Measurements from ENCODE around the gene CYP24A1. TPM values are rescaled to one million over a fixed set of nuclear protein-coding genes. Genes with fewer than 3 reads are reported as not detected.
A peak's percentile ranks its signal among the peaks of the same experiment; 100 is the strongest.

Gene CYP24A1
- total and polyA plus RNA-seq, 4 experiments from 2014 or later: 0.59 to 3.7 (median 2.0) TPM

DNA sequence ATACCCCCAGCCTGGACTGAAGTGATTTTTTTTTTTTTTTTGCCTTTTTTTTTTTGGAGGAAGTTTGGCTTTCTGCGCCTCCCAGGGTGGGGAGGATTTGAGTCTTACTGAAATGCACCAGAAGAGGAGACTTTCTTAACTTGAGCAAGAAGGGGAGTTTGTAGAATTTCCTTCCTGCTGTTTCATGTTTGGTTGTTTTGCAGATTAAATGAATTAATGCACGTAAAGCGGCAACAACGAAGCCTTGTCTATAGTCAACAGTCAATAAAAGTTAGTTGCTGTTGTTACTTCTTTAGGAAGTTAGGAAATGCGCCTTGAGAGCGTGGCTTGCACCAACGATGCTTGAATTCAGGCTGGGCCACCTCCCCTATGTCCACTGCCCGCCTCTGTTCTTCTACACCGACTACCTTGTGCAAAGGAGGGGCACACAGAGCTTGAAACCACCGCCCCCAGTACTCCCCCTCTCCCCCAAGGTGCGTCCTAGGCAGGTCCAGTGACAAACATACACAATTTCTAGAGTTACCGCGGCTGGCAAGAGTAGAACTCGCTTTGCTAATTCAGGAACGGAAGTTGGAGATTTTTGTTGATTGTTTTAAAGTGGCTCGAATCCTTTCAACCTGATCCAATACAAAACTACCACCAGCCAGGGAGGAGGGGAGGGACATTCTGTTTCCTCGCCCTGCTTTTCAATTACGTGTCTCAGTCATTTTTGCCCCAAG is 830 bp upstream of the CYP24A1 start:
- no peak for DNase-seq
- no peaks in the 10 kb centered on the region for H3K9me3 ChIP-seq (ENCODE audit: control insufficient read depth in 1 of 2, low read length in 2 of 2)
- H3K27ac ChIP-seq (ENCODE audit: low read depth, low read length): no peak overlapping the region
- H3K4me1 Mint-ChIP-seq: peaks cover 6 to 24% (median 20%) of the 10 kb centered on the region in 4 donors
- ChIA-PET CTCF (ENCODE audit: partially characterized antibody) (no interaction called here), POLR2A (ENCODE audit: partially characterized antibody) (no interaction called here)
- H3K4me3 Mint-ChIP-seq: peak overlapping the region; percentile 47 to 83 (median 61)
- intact Hi-C loops (cut with micrococcal nuclease): no loop called here
- no peak overlapping the region for H3K4me3 ChIP-seq (ENCODE audit: low read length in 2 of 2)
- peaks cover 49 to 58% of the 10 kb centered on the region in 2 donors for H3K27me3 Mint-ChIP-seq
- H3K36me3 Mint-ChIP-seq: no peaks in the 10 kb centered on the region
- H3K9me3 Mint-ChIP-seq: no peaks in the 10 kb centered on the region
- H3K27me3 ChIP-seq (ENCODE audit: insufficient read depth, low read length): peaks cover 37% of the 10 kb centered on the region
- no peaks in the 10 kb centered on the region for H3K36me3 ChIP-seq (ENCODE audit: insufficient read depth, low read length)
- H3K4me1 ChIP-seq (ENCODE audit: insufficient read depth, low read length): peaks cover 19% of the 10 kb centered on the region
- peak overlapping the region in 2 of 7 donors; percentile 35 to 42 for H3K27ac Mint-ChIP-seq

DNA sequence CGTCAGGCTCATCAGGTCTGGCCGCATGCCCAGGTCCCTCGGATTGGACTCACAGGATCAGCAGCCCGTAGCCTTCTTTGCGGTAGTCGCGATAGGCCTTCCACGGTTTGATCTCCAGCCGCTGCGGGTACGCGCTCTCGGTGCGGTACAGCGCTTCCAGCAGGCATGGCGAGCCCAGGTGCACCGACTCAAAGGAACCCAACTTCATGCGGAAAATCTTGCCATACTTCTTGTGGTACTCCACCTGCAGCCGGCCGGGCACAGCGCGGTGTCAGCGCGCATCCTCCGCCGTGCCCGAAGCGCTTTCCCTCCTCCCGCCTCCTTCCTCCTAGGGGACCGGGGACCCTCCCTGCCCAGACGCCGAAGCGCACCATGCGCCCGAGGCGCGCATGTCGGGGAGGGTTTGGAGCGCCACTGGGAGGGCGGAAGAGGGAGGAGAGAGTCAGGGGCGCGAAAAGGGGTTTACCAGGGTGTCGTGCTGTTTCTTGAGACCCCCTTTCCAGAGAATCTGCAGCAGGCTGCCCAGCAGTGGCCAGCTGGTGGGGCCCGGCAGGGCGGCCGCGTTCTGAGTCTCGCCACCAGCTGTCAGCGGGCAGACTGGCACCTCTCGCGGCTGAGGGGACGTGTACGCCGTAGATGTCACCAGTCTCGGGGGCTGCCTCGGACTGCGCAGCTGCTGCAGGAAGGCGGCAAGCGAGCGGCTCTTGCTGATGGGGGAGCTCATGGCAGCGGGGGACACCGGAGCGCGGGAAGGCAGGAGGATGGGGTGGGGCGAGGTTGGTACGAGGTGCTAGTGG is 732 bp downstream of the CYP24A1 start:
- peaks cover 6 to 24% (median 20%) of the 10 kb centered on the region in 4 donors for H3K4me1 Mint-ChIP-seq
- Histone ChIP-seq H3K27ac (ENCODE audit: low read depth, low read length) (no peak overlapping the region), H3K27me3 (ENCODE audit: insufficient read depth, low read length) (peaks cover 41% of the 10 kb centered on the region), H3K9me3 (ENCODE audit: control insufficient read depth in 1 of 2, low read length in 2 of 2) (no peaks in the 10 kb centered on the region), H3K36me3 (ENCODE audit: insufficient read depth, low read length) (no peaks in the 10 kb centered on the region), H3K4me3 (ENCODE audit: low read length in 2 of 2) (no peak overlapping the region), H3K4me1 (ENCODE audit: insufficient read depth, low read length) (peaks cover 19% of the 10 kb centered on the region)
- H3K36me3 Mint-ChIP-seq: no peaks in the 10 kb centered on the region
- H3K9me3 Mint-ChIP-seq: peaks cover 0 to 8% (median 0%) of the 10 kb centered on the region in 8 donors
- no peak overlapping the region for H3K27ac Mint-ChIP-seq
- peaks cover 57 to 63% of the 10 kb centered on the region in 2 donors for H3K27me3 Mint-ChIP-seq
- no peak for DNase-seq
- H3K4me3 Mint-ChIP-seq: peak overlapping the region; percentile 40 to 83 (median 68)
- ChIA-PET POLR2A (ENCODE audit: partially characterized antibody) (no interaction called here), CTCF (ENCODE audit: partially characterized antibody) (no interaction called here)
- intact Hi-C loops (cut with micrococcal nuclease): no loop called here

DNA sequence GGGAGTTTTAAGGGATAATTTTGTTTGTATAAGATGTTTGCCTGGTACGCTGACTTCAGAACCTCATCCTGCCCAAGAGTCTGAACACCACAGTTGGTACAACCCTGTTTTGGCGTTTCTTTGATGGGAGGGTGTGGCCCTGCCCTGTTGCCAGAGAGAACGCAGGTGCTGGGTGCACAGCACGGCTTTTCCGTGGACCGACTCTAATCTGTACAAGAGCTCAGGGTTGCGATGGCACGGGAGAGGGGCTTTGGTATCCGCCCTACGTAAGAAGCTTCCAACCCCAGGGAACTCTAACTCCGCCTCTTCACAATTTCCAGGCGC is 1.3 kb downstream of the CYP24A1 start:
- H3K4me3 Mint-ChIP-seq: peak overlapping the region; percentile 40 to 83 (median 62)
- H3K9me3 Mint-ChIP-seq: peaks cover 0 to 8% (median 0%) of the 10 kb centered on the region in 8 donors
- intact Hi-C loops (cut with micrococcal nuclease): no loop called here
- DNase-seq: peak in 1 of 5 donors; percentile 6
- POLR2A ChIA-PET (ENCODE audit: partially characterized antibody): no interaction called here
- H3K4me1 Mint-ChIP-seq: peaks cover 6 to 24% (median 20%) of the 10 kb centered on the region in 4 donors
- CTCF ChIA-PET (ENCODE audit: partially characterized antibody): no interaction called here
- peak overlapping the region in 1 of 7 donors; percentile 30 for H3K27ac Mint-ChIP-seq
- H3K27me3 ChIP-seq (ENCODE audit: insufficient read depth, low read length): peaks cover 41% of the 10 kb centered on the region
- peaks cover 19% of the 10 kb centered on the region for H3K4me1 ChIP-seq (ENCODE audit: insufficient read depth, low read length)
- H3K27me3 Mint-ChIP-seq: peaks cover 56 to 67% of the 10 kb centered on the region in 2 donors
- no peaks in the 10 kb centered on the region for H3K36me3 ChIP-seq (ENCODE audit: insufficient read depth, low read length)
- no peaks in the 10 kb centered on the region for H3K9me3 ChIP-seq (ENCODE audit: control insufficient read depth in 1 of 2, low read length in 2 of 2)
- H3K4me3 ChIP-seq (ENCODE audit: low read length in 2 of 2): no peak overlapping the region
- no peaks in the 10 kb centered on the region for H3K36me3 Mint-ChIP-seq
- H3K27ac ChIP-seq (ENCODE audit: low read depth, low read length): no peak overlapping the region

GRCh38 chr20:54170963-54171362 is 2.8 kb downstream of the CYP24A1 start:
- CTCF ChIA-PET (ENCODE audit: partially characterized antibody): no interaction called here
- H3K36me3 Mint-ChIP-seq: no peaks in the 10 kb centered on the region
- H3K4me3 Mint-ChIP-seq: no peak overlapping the region
- no peak overlapping the region for H3K27ac ChIP-seq (ENCODE audit: low read depth, low read length)
- peaks cover 6 to 24% (median 20%) of the 10 kb centered on the region in 4 donors for H3K4me1 Mint-ChIP-seq
- DNase-seq: no peak
- H3K27me3 ChIP-seq (ENCODE audit: insufficient read depth, low read length): peaks cover 41% of the 10 kb centered on the region
- no peaks in the 10 kb centered on the region for H3K9me3 ChIP-seq (ENCODE audit: control insufficient read depth in 1 of 2, low read length in 2 of 2)
- peaks cover 55 to 66% of the 10 kb centered on the region in 2 donors for H3K27me3 Mint-ChIP-seq
- H3K4me3 ChIP-seq (ENCODE audit: low read length in 2 of 2): no peak overlapping the region
- no peak overlapping the region for H3K27ac Mint-ChIP-seq
- intact Hi-C loops (cut with micrococcal nuclease): no loop called here
- no peaks in the 10 kb centered on the region for H3K36me3 ChIP-seq (ENCODE audit: insufficient read depth, low read length)
- peaks cover 0 to 8% (median 0%) of the 10 kb centered on the region in 8 donors for H3K9me3 Mint-ChIP-seq
- POLR2A ChIA-PET (ENCODE audit: partially characterized antibody): no interaction called here
- H3K4me1 ChIP-seq (ENCODE audit: insufficient read depth, low read length): peaks cover 19% of the 10 kb centered on the region

GRCh38 chr20:54170026-54170471 is 3.7 kb downstream of the CYP24A1 start:
- Mint-ChIP-seq H3K4me1 (peaks cover 6 to 24% (median 20%) of the 10 kb centered on the region in 4 donors), H3K36me3 (no peaks in the 10 kb centered on the region), H3K9me3 (peaks cover 0 to 8% (median 0%) of the 10 kb centered on the region in 8 donors), H3K27ac (no peak overlapping the region), H3K4me3 (no peak overlapping the region), H3K27me3 (peaks cover 55 to 66% of the 10 kb centered on the region in 2 donors)
- intact Hi-C loops (cut with micrococcal nuclease): no loop called here
- CTCF ChIA-PET (ENCODE audit: partially characterized antibody): no interaction called here
- H3K4me3 ChIP-seq (ENCODE audit: low read length in 2 of 2): no peak overlapping the region
- H3K27me3 ChIP-seq (ENCODE audit: insufficient read depth, low read length): peaks cover 36% of the 10 kb centered on the region
- H3K4me1 ChIP-seq (ENCODE audit: insufficient read depth, low read length): peaks cover 19% of the 10 kb centered on the region
- no peaks in the 10 kb centered on the region for H3K36me3 ChIP-seq (ENCODE audit: insufficient read depth, low read length)
- DNase-seq: no peak
- no peak overlapping the region for H3K27ac ChIP-seq (ENCODE audit: low read depth, low read length)
- no peaks in the 10 kb centered on the region for H3K9me3 ChIP-seq (ENCODE audit: control insufficient read depth in 1 of 2, low read length in 2 of 2)
- POLR2A ChIA-PET (ENCODE audit: partially characterized antibody): no interaction called here

DNA sequence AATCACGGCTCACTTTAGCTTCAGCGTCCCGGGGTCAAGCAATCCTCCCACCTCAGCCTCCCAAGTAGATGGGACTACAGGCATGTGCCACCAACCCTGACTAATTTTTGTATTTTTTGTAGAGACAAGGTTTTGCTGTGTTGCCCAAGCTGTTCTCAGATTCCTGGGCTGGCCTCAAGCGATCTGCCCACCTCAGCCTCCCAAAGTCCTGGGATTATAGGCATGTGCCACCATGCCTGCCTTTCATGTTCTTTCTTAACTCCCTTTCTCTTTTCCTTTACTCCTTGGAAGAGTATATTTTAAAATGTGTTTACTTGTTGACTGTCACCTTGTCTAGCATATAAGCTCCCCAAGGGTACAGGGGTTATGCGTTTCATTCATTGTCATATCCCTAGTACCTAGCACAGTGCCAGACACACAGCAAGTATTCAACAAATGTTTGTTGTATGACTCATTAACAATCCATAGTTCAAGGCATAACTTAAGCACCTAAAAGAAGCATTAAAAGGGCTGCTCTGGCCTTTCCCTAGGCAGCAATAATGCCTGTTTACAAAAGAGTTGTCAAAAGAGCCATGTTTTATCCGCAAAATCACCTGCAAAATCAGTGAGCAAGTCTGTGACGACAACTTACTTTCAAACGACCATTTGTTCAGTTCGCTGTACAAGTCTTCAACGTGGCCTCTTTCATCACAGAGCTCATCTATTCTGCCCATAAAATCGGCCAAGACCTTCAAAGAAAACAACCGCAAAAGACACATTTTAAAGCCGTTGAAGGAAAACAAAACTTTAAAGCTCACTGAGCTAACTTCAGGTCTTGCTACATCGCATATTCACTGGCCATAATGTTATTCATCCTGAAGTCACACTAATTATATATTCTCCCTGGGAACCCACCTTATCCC is 4.6 kb downstream of the CYP24A1 start:
- H3K4me1 Mint-ChIP-seq: peaks cover 0 to 16% (median 14%) of the 10 kb centered on the region in 4 donors
- Histone ChIP-seq H3K4me1 (ENCODE audit: insufficient read depth, low read length) (peaks cover 13% of the 10 kb centered on the region), H3K27me3 (ENCODE audit: insufficient read depth, low read length) (peaks cover 32% of the 10 kb centered on the region), H3K27ac (ENCODE audit: low read depth, low read length) (no peak overlapping the region), H3K4me3 (ENCODE audit: low read length in 2 of 2) (no peak overlapping the region), H3K36me3 (ENCODE audit: insufficient read depth, low read length) (no peaks in the 10 kb centered on the region), H3K9me3 (ENCODE audit: control insufficient read depth in 1 of 2, low read length in 2 of 2) (no peaks in the 10 kb centered on the region)
- peak overlapping the region in 1 of 7 donors; percentile 14 for H3K27ac Mint-ChIP-seq
- H3K4me3 Mint-ChIP-seq: no peak overlapping the region
- peaks cover 0 to 8% (median 0%) of the 10 kb centered on the region in 8 donors for H3K9me3 Mint-ChIP-seq
- ChIA-PET POLR2A (ENCODE audit: partially characterized antibody) (no interaction called here), CTCF (ENCODE audit: partially characterized antibody) (interaction anchor here (1.0 kb wide), 1 partner anchor 31 kb away, joined by 4 read pairs; no protein-coding TSS in a partner anchor)
- peaks cover 47 to 59% of the 10 kb centered on the region in 2 donors for H3K27me3 Mint-ChIP-seq
- no peaks in the 10 kb centered on the region for H3K36me3 Mint-ChIP-seq
- intact Hi-C loops (cut with micrococcal nuclease): no loop called here
- DNase-seq: no peak
